SK-N-MC (cell line): Measurements from ENCODE around the gene ABCB9.

ENCODE experiments used
- EZH2 ChIP-seq: fragments of 200-600 bp; sonication (generic); IDR thresholded peaks from one replicate; pipeline ENCODE4 v1.6.1; 2017; ENCODE audit warnings: antibody characterized with exemption
- POLR2AphosphoS5 ChIP-seq: IDR thresholded peaks from 2 replicates; pipeline ENCODE4 v1.6.1; 2012; ENCODE audit warnings: mild to moderate bottlenecking, low read depth, low read length, borderline replicate concordance

DNA sequence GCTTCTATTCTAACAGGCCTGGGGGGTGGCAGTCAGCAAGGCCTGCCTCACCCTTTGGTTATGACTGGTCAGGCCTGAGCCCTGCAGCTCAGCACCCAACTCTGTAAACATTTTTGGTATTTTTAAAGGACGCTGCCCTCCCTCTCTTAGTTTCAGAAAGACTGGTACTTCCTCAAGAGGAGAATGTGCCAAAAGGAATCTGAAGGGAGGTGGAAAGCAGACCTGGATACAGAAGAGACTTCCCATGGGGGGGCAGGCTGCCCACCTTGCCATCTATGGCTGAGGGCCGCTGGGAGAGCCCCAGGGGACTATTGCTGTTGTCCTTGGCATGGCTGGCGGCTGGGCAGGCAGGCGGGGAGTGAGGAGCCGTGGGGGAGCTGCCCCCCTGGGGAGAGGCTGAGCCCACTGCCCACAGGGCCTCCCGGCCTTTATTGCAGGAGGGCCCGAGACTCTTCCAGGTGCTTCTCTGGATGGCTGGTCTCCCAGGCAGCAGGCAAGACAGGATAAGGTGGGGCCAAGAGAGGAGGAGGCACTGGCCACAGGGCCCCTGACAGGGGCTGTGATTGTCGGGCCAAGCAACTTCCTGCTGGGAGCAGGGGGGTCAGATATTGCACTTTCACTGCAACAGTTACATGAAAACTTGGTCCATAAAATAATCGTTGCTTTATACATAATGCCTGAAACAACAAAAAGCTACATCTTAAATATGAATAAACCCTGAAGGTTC lies 17.7 kb upstream of the ABCB9 start:
- no peak for TF ChIP-seq POLR2AphosphoS5
- no peak for TF ChIP-seq EZH2
